Body of pancreas (tissue), 4 donors: ENCODE results near the gene C4orf50. TPM values are rescaled to one million over a fixed set of nuclear protein-coding genes. Genes with fewer than 3 reads are reported as not detected.

Experiments used
- ATAC-seq: fragments of 150-250 bp; one replicate; pipeline ENCODE4 v1.9.1; 2016
- DNase-seq, 4 donors: peaks; one replicate each; pipeline ENCODE4 v3.0.0-alpha.2; 2019
- H3K27ac ChIP-seq, 4 donors: fragments of 200-600 bp; sonication (generic); 1 replicate in 3 of 4; 2 replicates in 1 of 4; pipeline versions ENCODE4 v1.5.1 to v1.6.1; 2016 to 2019; ENCODE audit warnings: mild to moderate bottlenecking in 1 of 4, mixed read lengths in 1 of 4, moderate library complexity in 1 of 4
- H3K27me3 ChIP-seq, 2 donors: fragments of 200-600 bp; sonication (generic); one replicate each; pipeline ENCODE4 v1.6.0; 2016; ENCODE audit warnings: mild to moderate bottlenecking in 1 of 2
- H3K36me3 ChIP-seq, 2 donors: fragments of 200-600 bp; sonication (generic); replicated peaks in 1 of 2; 2 replicates each; pipeline ENCODE4 v1.5.1; 2016; ENCODE audit warnings: low read depth in 2 of 2; ENCODE audit not compliant: insufficient read depth in 1 of 2
- H3K4me1 ChIP-seq: fragments of 200-600 bp; sonication (generic); one replicate; pipeline ENCODE4 v1.6.0; 2016
- H3K4me3 ChIP-seq, 2 donors: fragments of 200-600 bp; sonication (generic); 1 replicate in 1 of 2; 2 replicates in 1 of 2; pipeline ENCODE4 v1.5.1; 2016 to 2019
- H3K9me3 ChIP-seq, 3 donors: fragments of 200-600 bp; sonication (generic); 1 replicate in 2 of 3; 2 replicates in 1 of 3; pipeline ENCODE4 v1.5.1; 2016
- POLR2A ChIP-seq, 3 donors: fragments of 450-650 bp; IDR thresholded peaks; one replicate each; pipeline ENCODE4 v1.6.1; 2016; ENCODE audit warnings: antibody characterized with exemption in 3 of 3, mild to moderate bottlenecking in 2 of 3
- WGBS, 2 donors: methylation state at CpG; one replicate each; pipeline ENCODE4 v1.1.5; 2017; 5-methylcytosine and 5-hydroxymethylcytosine counted together
- intact Hi-C: fragments of 100-400 bp; cut with DNase I; formaldehyde crosslinking; loops from one replicate; pipeline ENCODE4 v1.15.1; 2023
- total RNA-seq, 2 donors: library from RNA; depleted of rRNA; stranded (reverse); fragments of >200 nt; gene quantifications; one replicate each; pipeline ENCODE4 v1.1.0, GENCODE V29; 2016
- TF ChIP-seq, protein P1 (sequence below), 7 experiments: fragments of 450-650 bp in 4 of 7; fragments of 200-600 bp in 3 of 7; sonication (generic) in 3 of 7; IDR thresholded peaks; one replicate each; pipeline ENCODE4 v1.5.1; 2016 to 2019; ENCODE audit warnings: antibody characterized with exemption in 7 of 7

C4orf50 gene
- total RNA-seq, 2 donors from 2014 or later, result 0.26 TPM; not detected in 1

DNA sequence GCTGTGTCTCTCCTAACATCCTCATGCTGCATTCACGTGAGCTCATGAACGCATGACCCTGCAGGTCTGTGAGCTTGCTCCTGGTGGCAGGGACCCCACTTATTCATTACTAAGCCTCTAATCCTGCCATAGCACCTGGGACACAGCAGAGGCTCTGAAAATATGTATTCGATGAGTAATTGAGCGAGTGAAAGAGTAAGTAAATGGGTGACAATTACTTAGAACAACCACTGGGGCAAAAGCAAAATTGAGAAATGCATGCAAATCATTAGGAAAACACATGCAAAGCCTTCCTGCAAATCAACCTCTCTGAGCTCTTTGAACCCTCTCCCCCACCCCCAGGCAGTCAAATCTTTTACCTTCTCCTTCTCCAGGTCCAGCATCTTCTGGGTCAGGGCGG, 23.6 kb upstream of the C4orf50 start:
- H3K27ac ChIP-seq, result no peak overlapping the region
- no peak for ATAC-seq
- intact Hi-C loops, result no loop called here
- H3K27me3 ChIP-seq, result no peaks in the 10 kb centered on the region
- H3K4me1 ChIP-seq, result no peaks in the 10 kb centered on the region
- no peaks in the 10 kb centered on the region for H3K9me3 ChIP-seq
- 54 to 68% methylated on average over 5 of the region's 5 CpGs for WGBS, 2 donors
- TF ChIP-seq POLR2A (IDR thresholded peaks at IDR 0.05), result no peak
- TF ChIP-seq, protein P1, sequence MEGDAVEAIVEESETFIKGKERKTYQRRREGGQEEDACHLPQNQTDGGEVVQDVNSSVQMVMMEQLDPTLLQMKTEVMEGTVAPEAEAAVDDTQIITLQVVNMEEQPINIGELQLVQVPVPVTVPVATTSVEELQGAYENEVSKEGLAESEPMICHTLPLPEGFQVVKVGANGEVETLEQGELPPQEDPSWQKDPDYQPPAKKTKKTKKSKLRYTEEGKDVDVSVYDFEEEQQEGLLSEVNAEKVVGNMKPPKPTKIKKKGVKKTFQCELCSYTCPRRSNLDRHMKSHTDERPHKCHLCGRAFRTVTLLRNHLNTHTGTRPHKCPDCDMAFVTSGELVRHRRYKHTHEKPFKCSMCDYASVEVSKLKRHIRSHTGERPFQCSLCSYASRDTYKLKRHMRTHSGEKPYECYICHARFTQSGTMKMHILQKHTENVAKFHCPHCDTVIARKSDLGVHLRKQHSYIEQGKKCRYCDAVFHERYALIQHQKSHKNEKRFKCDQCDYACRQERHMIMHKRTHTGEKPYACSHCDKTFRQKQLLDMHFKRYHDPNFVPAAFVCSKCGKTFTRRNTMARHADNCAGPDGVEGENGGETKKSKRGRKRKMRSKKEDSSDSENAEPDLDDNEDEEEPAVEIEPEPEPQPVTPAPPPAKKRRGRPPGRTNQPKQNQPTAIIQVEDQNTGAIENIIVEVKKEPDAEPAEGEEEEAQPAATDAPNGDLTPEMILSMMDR (IDR thresholded peaks at IDR 0.05), result no peak
- H3K4me3 ChIP-seq, result no peak overlapping the region
- no peaks in the 10 kb centered on the region for H3K36me3 ChIP-seq
- DNase-seq, result no peak

DNA sequence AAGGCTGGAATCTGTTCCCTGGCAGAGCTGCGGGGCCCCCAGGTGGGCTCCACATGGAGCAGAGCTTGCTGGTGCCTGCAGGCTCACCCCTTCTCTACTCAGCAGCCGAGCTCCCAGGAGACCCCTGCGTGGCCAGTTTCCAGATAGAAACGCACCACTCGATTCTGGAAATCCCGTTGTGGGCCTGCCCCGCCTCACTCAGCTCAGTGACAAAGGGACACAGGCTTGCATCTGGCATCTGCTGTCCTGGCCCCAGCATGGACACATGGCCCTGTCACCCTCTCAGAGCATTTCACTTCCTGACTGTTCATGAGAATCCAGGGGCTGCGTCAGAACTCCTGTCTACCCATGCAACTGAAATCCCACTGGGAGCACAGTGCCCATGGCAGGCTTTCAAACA, 20.5 kb upstream of the C4orf50 start:
- DNase-seq, result no peak
- H3K36me3 ChIP-seq, result no peaks in the 10 kb centered on the region
- WGBS, 2 donors, result 60 to 76% methylated on average over 6 to 8 of the region's 8 CpGs
- H3K27ac ChIP-seq, result no peak overlapping the region
- TF ChIP-seq, protein P1 (IDR thresholded peaks at IDR 0.05), result no peak
- TF ChIP-seq POLR2A (IDR thresholded peaks at IDR 0.05), result no peak
- intact Hi-C loops, result no loop called here
- no peak for ATAC-seq
- no peaks in the 10 kb centered on the region for H3K9me3 ChIP-seq
- H3K27me3 ChIP-seq, result no peaks in the 10 kb centered on the region
- no peak overlapping the region for H3K4me3 ChIP-seq
- no peaks in the 10 kb centered on the region for H3K4me1 ChIP-seq

DNA sequence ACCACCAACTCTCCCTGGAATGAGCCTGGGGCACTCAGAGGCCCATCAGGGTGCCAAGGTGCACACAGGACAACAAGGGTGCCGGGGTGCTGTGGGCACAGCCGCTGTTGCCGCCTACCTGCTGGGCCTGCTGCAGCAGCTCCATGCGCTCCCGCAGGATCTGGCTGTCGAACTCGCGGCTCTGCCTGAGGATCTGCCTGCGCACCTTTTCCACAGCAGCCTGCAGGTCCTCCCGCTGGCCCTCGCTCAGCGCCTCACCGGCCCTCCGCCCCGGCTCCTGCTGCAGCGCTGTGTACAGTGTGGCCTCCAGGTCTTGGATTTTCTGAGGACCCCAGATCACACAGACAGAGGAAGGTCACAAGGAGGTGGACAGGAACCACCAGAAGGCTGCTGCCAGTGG, 17.6 kb upstream of the C4orf50 start:
- intact Hi-C loops, result no loop called here
- no peaks in the 10 kb centered on the region for H3K36me3 ChIP-seq
- no peak for ATAC-seq
- no peaks in the 10 kb centered on the region for H3K9me3 ChIP-seq
- no peak overlapping the region for H3K4me3 ChIP-seq
- no peak overlapping the region for H3K27ac ChIP-seq
- no peak for TF ChIP-seq POLR2A (IDR thresholded peaks at IDR 0.05)
- TF ChIP-seq, protein P1 (IDR thresholded peaks at IDR 0.05), result no peak
- WGBS, 2 donors, result 83 to 100% methylated on average over 1 to 11 of the region's 16 CpGs
- no peaks in the 10 kb centered on the region for H3K27me3 ChIP-seq
- DNase-seq, result no peak
- no peaks in the 10 kb centered on the region for H3K4me1 ChIP-seq

DNA sequence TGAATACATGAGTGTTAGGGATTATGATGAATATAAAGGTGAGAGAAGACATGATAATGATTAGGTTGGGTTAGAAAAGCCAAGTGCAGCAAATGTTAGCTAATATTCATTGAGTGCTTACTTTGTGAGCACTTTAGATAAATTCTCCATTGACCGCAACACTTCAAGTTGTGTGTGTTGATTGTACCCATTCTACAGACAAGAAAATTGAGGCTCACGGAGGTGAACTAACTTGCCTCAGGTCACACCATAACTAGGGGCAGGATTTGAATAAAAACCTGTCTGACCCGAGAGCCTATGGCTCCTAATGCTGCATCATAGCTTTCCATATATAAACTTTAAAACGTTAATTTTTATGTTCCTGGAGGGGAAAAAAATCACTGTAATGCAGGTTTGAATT, 15.2 kb upstream of the C4orf50 start:
- H3K9me3 ChIP-seq, result no peaks in the 10 kb centered on the region
- no peak for TF ChIP-seq POLR2A (IDR thresholded peaks at IDR 0.05)
- TF ChIP-seq, protein P1 (IDR thresholded peaks at IDR 0.05), result no peak
- H3K4me3 ChIP-seq, result no peak overlapping the region
- 50 to 77% methylated on average over 4 of the region's 4 CpGs for WGBS, 2 donors
- intact Hi-C loops, result no loop called here
- no peaks in the 10 kb centered on the region for H3K27me3 ChIP-seq
- H3K36me3 ChIP-seq, result no peaks in the 10 kb centered on the region
- H3K27ac ChIP-seq, result no peak overlapping the region
- ATAC-seq (no peak), DNase-seq (no peak)
- no peaks in the 10 kb centered on the region for H3K4me1 ChIP-seq
